Activated CD8-positive, alpha-beta T cell treated with anti-CD3 and anti-CD28 coated beads for 36 hours (primary cell): ENCODE measurements around the gene SSR4. TPM values are rescaled to one million over a fixed set of nuclear protein-coding genes. Genes with fewer than 3 reads are reported as not detected.
A peak's percentile ranks its signal among the peaks of the same experiment; 100 is the strongest.

Experiments used
- ATAC-seq: fragments of 200-7000 bp; cut with Tn5 transposase; one replicate; pipeline ENCODE4 v1.10.0; 2021; ENCODE audit warnings: mild to moderate bottlenecking, moderate library complexity
- CTCF ChIA-PET: fragments of 350-600 bp; sonication (Branson Sonifier 250); formaldehyde crosslinking; loops from one replicate; lab custom pipeline; 2021; ENCODE audit warnings: antibody characterized with exemption; lab: Charles Lee
- POLR2A ChIA-PET: fragments of 350-600 bp; sonication (Branson Sonifier 250); formaldehyde crosslinking; loops from one replicate; lab custom pipeline; 2021; ENCODE audit warnings: antibody characterized with exemption; lab: Charles Lee
- DNase-seq: peaks from one replicate; pipeline ENCODE4 v3.0.0-alpha.2; 2020
- H3K27ac Mint-ChIP-seq: one replicate; pipeline ENCODE4 v1.8.0; 2021; ENCODE audit warnings: mild to moderate bottlenecking, mixed read lengths
- H3K27me3 Mint-ChIP-seq: one replicate; pipeline ENCODE4 v1.8.0; 2021; ENCODE audit warnings: mixed read lengths
- H3K36me3 Mint-ChIP-seq: one replicate; pipeline ENCODE4 v1.8.0; 2021; ENCODE audit warnings: low read depth, mixed read lengths
- H3K4me1 Mint-ChIP-seq: one replicate; pipeline ENCODE4 v1.8.0; 2021; ENCODE audit warnings: low read depth, mixed read lengths
- H3K4me3 Mint-ChIP-seq: one replicate; pipeline ENCODE4 v1.8.0; 2021; ENCODE audit warnings: mild to moderate bottlenecking, moderate library complexity, mixed read lengths
- H3K9me3 Mint-ChIP-seq: one replicate; pipeline ENCODE4 v1.8.0; 2021; ENCODE audit warnings: mixed read lengths
- intact Hi-C: fragments of 100-400 bp; cut with micrococcal nuclease; formaldehyde crosslinking; loops from one replicate; pipeline ENCODE4 v1.10.0; 2022
- total RNA-seq, 2 experiments: library from RNA; stranded (reverse); gene quantifications; one replicate each; pipeline ENCODE4 v1.2.3, GENCODE V29; 2021
- TF ChIP-seq, protein P1 (sequence below): fragments of 200-600 bp; IDR thresholded peaks from one replicate; pipeline ENCODE4 v1.8.0; 2022; ENCODE audit warnings: antibody characterized with exemption, mild to moderate bottlenecking

The SSR4 gene
- total RNA-seq, 2 experiments from 2014 or later: 152 to 153 TPM

DNA sequence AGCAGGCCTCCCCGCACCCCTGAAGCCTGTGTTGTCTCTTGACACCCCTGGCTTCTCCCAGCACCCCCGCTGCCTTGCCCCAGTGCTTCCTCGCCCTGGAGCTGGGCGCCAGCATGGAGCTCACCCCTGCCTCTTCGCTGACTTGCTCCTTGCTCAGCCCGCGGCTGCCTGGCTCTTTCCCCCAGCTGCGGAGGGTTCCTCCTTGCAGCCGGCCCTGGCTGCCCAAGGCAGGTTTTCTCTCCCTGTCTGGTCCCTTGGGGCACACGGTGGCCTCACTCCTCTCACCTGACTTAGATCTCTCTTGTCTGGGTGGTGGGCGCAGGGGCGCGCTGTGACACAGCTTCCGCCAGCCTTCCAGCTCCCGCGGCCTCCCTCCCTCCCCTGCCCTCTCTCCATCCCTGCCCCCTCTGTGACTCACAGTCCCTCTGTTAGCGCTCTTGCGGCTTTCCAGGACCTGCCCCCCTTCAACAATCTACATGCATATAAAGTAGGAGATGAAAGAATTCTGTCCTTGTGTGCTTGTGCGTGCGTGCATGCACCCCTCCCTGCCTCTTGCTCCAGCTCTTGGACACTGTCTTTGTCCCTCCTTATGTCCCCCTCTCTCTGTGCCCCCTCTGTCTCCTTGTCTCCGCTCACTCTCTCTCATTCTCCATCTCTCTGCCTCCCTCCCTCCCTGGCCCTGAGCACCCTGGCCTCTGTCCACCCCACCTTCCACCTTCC, 28.2 kb upstream of the SSR4 start:
- POLR2A ChIA-PET: no interaction called here
- intact Hi-C loops: loop anchor here (10.0 kb wide), 1 partner anchor 159 kb away; the partner anchor contains the start of gene ARHGAP4
- Mint-ChIP-seq H3K36me3 (no peaks in the 10 kb centered on the region), H3K27me3 (no peaks in the 10 kb centered on the region), H3K4me1 (peaks cover 16% of the 10 kb centered on the region), H3K27ac (peak overlapping the region; percentile 88), H3K9me3 (no peaks in the 10 kb centered on the region), H3K4me3 (peak overlapping the region; percentile 67)
- CTCF ChIA-PET: interaction anchor here (0.8 to 1.8 kb wide), 3 partner anchors 156 to 184 kb away, joined by 3 to 4 read pairs (median 4); no protein-coding TSS in a partner anchor
- TF ChIP-seq, protein P1, sequence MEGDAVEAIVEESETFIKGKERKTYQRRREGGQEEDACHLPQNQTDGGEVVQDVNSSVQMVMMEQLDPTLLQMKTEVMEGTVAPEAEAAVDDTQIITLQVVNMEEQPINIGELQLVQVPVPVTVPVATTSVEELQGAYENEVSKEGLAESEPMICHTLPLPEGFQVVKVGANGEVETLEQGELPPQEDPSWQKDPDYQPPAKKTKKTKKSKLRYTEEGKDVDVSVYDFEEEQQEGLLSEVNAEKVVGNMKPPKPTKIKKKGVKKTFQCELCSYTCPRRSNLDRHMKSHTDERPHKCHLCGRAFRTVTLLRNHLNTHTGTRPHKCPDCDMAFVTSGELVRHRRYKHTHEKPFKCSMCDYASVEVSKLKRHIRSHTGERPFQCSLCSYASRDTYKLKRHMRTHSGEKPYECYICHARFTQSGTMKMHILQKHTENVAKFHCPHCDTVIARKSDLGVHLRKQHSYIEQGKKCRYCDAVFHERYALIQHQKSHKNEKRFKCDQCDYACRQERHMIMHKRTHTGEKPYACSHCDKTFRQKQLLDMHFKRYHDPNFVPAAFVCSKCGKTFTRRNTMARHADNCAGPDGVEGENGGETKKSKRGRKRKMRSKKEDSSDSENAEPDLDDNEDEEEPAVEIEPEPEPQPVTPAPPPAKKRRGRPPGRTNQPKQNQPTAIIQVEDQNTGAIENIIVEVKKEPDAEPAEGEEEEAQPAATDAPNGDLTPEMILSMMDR: no peak
- ATAC-seq (peak; percentile 85), DNase-seq (peak; percentile 79)

- H3K4me1 Mint-ChIP-seq: peaks cover 16% of the 10 kb centered on the region
- H3K9me3 Mint-ChIP-seq: no peaks in the 10 kb centered on the region
- DNase-seq: no peak
- no peak overlapping the region for H3K4me3 Mint-ChIP-seq
- ChIA-PET POLR2A (no interaction called here), CTCF (interaction anchor here (0.8 to 1.8 kb wide), 3 partner anchors 155 to 183 kb away, joined by 3 to 4 read pairs (median 4); no protein-coding TSS in a partner anchor)
- H3K36me3 Mint-ChIP-seq: no peaks in the 10 kb centered on the region
- ATAC-seq: no peak
- TF ChIP-seq, protein P1: no peak
- H3K27me3 Mint-ChIP-seq: no peaks in the 10 kb centered on the region
- intact Hi-C loops: loop anchor here (10.0 kb wide), 1 partner anchor 158 kb away; the partner anchor contains the start of gene ARHGAP4
- peak overlapping the region; percentile 88 for H3K27ac Mint-ChIP-seq
Observed at GRCh38 chrX:153766871-153767673, 27.4 kb upstream of the SSR4 start.

DNA sequence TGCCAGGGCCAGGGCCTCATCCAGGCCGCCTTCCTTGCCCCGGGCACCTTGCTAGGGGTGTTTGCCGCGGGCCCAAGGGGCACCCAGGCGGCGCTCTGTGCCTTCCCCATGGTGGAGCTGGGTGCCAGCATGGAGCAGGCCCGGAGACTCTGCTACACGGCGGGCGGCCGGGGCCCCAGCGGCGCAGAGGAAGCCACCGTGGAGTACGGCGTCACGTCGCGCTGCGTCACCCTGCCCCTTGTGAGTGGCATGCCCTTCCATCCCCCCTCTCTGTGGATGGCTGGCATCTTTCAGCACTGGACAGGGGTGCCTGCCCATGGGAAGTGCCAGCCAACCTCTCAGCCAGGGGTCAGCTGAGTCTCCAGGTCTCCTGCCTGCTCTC, 26.8 kb upstream of the SSR4 start:
- Mint-ChIP-seq H3K4me1 (peaks cover 16% of the 10 kb centered on the region), H3K27me3 (no peaks in the 10 kb centered on the region), H3K36me3 (no peaks in the 10 kb centered on the region), H3K9me3 (no peaks in the 10 kb centered on the region), H3K27ac (no peak overlapping the region), H3K4me3 (no peak overlapping the region)
- ATAC-seq: no peak
- DNase-seq: no peak
- intact Hi-C loops: loop anchor here (10.0 kb wide), 1 partner anchor 157 kb away; the partner anchor contains the start of gene ARHGAP4
- TF ChIP-seq, protein P1: no peak
- ChIA-PET CTCF (interaction anchor here (0.6 to 1.8 kb wide), 2 partner anchors 182 to 826 kb away, joined by 3 to 4 read pairs; no protein-coding TSS in a partner anchor), POLR2A (interaction anchor here (1.3 to 1.6 kb wide), 2 partner anchors 10 to 24 kb away, joined by 4 to 6 read pairs; no protein-coding TSS in a partner anchor)

GRCh38 chrX:153768311-153769157, 25.9 kb upstream of the SSR4 start:
- Mint-ChIP-seq H3K27me3 (no peaks in the 10 kb centered on the region), H3K27ac (peak overlapping the region; percentile 59), H3K4me3 (peak overlapping the region; percentile 31), H3K9me3 (no peaks in the 10 kb centered on the region), H3K36me3 (no peaks in the 10 kb centered on the region), H3K4me1 (peaks cover 16% of the 10 kb centered on the region)
- CTCF ChIA-PET: interaction anchor here (0.6 kb wide), 1 partner anchor 827 kb away, joined by 3 read pairs; no protein-coding TSS in a partner anchor
- ATAC-seq (no peak), DNase-seq (no peak)
- POLR2A ChIA-PET: interaction anchor here (1.3 to 1.6 kb wide), 2 partner anchors 9 to 23 kb away, joined by 4 to 6 read pairs; no protein-coding TSS in a partner anchor
- TF ChIP-seq, protein P1: no peak
- intact Hi-C loops: loop anchor here (10.0 kb wide), 1 partner anchor 156 kb away; the partner anchor contains the start of gene ARHGAP4
